GM12873 (cell line): ENCODE data around the gene ASCL3.

ENCODE experiments used
- CTCF ChIP-seq: IDR thresholded peaks from 2 replicates; pipeline ENCODE4 v1.5.1; 2012; ENCODE audit warnings: low read depth, mild to moderate bottlenecking, moderate library complexity, low read length, control low read depth; ENCODE audit not compliant: insufficient read depth; ENCODE audit errors: missing control alignments

The ASCL3 gene

DNA sequence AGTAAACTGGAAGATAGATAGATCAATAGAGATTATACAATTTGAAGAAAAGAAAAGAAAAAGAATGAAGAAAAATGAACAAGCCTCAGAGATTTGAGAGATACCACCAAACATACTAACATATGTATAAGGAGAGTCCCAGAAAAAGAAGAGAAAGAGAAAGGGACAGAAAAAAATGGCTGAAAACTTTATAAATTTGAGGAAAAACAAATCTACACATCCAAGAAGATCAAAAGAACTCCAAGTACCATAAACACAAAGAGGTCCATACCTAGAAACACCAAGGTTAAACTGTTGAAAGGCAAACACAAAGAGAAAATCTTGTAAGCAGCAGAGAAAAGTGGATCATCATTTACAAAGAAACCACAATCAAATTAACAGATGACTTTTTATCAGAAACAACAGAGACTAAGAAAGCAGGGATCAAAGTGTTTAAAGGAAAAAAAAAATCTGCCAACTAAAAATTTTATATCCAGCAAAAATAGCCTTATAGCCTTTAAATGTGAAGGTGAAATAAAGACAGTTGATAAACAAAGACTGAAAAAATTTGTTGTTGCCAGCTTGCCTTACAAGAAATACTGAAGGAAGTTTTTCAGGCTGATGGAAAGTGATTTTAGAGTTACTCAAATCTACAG lies 43.6 kb downstream of the ASCL3 start:
- no peak for TF ChIP-seq CTCF
